HG03060 (cell line): ENCODE results near the gene ABL1.

ENCODE experiments used
- ATAC-seq: cut with Tn5 transposase; IDR thresholded peaks from one replicate; pipeline ENCODE4 v1.9.1; 2021; ENCODE audit warnings: low read depth, moderate number of reproducible peaks; ENCODE audit not compliant: unreplicated experiment

ABL1 gene

GRCh38 chr9:130927995-130928900 lies 93.2 kb downstream of the ABL1 start:
- ATAC-seq: peak; percentile 34

GRCh38 chr9:130929571-130930038 lies 94.6 kb downstream of the ABL1 start:
- ATAC-seq: no peak

GRCh38 chr9:130930132-130930803 lies 95.2 kb downstream of the ABL1 start:
- ATAC-seq: no peak

- ATAC-seq: no peak
These were observed 95.8 kb downstream of the ABL1 start for GRCh38 chr9:130930804-130931349.

GRCh38 chr9:130931508-130932254 lies 96.6 kb downstream of the ABL1 start:
- ATAC-seq: peak; percentile 46

GRCh38 chr9:130932255-130933079 lies 97.4 kb downstream of the ABL1 start:
- no peak for ATAC-seq

- no peak for ATAC-seq
These were observed 98.3 kb downstream of the ABL1 start for GRCh38 chr9:130933114-130934046.

- no peak for ATAC-seq
These were observed 99.2 kb downstream of the ABL1 start for GRCh38 chr9:130934246-130934645.

- no peak for ATAC-seq
These were observed 99.9 kb downstream of the ABL1 start for GRCh38 chr9:130934702-130935647.

GRCh38 chr9:130935648-130936271 lies 100.7 kb downstream of the ABL1 start:
- no peak for ATAC-seq

- ATAC-seq: no peak
These were observed 101.4 kb downstream of the ABL1 start for GRCh38 chr9:130936285-130937117.
